Suppressor macrophage treated with lipopolysaccharide for 4 hours (primary cell): ENCODE data around the gene MAP3K19.
"Not testable (repeated sequence)": the region's sequence is repeated elsewhere in the genome, so short reads cannot be mapped to it uniquely, and the experiment has no call there.

ENCODE experiments used
- DNase-seq: peaks from one replicate; pipeline ENCODE4 v3.0.0-alpha.2; 2020

MAP3K19 gene, protein sequence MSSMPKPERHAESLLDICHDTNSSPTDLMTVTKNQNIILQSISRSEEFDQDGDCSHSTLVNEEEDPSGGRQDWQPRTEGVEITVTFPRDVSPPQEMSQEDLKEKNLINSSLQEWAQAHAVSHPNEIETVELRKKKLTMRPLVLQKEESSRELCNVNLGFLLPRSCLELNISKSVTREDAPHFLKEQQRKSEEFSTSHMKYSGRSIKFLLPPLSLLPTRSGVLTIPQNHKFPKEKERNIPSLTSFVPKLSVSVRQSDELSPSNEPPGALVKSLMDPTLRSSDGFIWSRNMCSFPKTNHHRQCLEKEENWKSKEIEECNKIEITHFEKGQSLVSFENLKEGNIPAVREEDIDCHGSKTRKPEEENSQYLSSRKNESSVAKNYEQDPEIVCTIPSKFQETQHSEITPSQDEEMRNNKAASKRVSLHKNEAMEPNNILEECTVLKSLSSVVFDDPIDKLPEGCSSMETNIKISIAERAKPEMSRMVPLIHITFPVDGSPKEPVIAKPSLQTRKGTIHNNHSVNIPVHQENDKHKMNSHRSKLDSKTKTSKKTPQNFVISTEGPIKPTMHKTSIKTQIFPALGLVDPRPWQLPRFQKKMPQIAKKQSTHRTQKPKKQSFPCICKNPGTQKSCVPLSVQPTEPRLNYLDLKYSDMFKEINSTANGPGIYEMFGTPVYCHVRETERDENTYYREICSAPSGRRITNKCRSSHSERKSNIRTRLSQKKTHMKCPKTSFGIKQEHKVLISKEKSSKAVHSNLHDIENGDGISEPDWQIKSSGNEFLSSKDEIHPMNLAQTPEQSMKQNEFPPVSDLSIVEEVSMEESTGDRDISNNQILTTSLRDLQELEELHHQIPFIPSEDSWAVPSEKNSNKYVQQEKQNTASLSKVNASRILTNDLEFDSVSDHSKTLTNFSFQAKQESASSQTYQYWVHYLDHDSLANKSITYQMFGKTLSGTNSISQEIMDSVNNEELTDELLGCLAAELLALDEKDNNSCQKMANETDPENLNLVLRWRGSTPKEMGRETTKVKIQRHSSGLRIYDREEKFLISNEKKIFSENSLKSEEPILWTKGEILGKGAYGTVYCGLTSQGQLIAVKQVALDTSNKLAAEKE (N-terminal part only)

DNA sequence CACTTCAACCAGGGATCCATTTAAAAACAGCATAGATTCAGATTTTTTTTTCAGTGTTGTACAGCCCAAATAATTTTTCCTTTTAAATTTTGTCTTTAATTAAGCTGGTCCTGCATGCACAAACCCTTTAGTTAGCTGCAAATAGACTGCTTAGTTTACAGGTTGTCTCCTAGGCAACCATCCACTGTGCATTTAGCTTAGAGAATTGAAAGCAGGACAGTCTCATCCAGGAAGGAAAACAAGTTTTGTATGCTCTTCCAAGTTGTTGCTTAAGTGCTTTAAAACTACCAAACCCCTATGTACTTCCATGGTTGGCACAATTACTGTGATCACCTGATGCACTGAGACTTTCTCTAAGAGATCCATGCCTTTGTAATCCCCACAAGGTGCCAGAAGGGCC, at the start of gene MAP3K19:
Gene MAP3K19, minus strand, starts transcription at position 148 of the 400 bp plus-strand sequence. CDS start 22,800 bp downstream, outside the sequence.
- DNase-seq, result no peak

DNA sequence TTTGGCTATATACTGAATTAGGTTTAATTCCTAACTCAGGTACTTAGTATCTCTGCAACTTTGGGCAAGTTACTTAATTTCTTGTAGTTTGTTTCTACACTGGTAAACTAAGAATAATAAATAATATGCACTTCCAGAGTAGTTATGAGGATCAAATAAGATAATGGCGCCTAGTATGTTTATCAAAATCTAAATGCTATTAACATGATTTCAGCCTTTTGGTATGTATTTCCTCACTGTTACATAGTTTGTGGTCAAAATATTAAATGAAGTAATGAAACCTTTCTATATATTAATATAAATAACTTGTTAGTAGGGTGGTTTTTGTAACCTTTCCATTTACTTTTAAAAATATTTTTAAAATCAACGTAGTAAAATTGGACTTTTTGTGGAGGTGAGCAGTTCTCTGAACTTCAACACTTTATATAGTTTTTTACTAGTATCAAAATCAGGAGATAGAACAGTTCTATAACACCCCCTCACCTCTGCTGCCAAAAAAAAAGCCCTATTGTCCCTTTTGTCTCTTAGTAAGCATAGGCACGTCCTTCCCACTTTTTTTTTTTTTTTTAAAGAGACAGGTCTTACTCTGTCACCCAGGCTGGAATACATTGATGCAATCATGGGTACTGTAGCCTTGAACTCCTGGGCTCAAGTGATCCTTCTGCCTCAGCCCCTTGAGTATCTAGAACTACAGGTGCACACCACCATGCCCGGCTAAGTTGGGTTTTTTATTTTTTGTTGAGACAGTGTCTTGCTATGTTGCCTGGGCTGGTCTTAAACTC, 49.6 kb upstream of the MAP3K19 start:
- no peak for DNase-seq

DNA sequence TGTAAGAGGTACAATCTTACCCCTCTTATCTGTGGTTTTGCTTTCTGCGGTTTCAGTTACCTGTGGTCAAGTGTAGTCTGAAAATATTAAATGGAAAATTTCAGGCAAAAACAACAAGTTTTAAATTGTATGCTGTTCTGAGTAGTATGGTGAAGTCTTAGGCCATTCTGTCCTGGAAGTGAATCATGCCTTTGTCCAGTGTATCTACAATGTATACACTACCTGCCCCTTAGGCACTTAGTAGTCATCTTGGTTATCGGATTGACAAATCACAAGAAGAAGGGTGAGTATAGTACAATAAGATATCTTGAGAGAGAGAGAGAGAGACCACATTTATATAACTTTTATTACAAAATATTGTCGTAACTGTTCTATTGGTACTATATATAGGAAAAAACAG, 48.3 kb upstream of the MAP3K19 start:
- DNase-seq, result no peak

DNA sequence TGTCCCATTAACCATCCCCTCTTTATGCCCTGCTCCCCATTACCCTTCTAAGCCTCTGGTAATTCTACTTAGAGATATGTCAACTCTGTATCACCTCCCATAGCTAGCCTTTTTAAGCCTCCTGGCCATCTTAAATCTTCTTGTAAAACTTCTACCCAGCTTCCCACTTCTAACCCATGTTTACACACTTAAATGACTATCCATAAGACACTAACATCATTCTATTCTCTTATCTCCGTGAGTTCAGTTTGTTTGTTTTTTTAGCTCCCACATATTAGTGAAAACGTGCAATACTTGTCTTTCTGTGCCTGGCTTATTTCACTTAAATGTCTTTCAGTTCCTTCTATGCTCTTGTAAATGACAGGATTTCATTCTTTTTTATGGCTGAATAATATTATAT, 47.3 kb upstream of the MAP3K19 start:
- no peak for DNase-seq

DNA sequence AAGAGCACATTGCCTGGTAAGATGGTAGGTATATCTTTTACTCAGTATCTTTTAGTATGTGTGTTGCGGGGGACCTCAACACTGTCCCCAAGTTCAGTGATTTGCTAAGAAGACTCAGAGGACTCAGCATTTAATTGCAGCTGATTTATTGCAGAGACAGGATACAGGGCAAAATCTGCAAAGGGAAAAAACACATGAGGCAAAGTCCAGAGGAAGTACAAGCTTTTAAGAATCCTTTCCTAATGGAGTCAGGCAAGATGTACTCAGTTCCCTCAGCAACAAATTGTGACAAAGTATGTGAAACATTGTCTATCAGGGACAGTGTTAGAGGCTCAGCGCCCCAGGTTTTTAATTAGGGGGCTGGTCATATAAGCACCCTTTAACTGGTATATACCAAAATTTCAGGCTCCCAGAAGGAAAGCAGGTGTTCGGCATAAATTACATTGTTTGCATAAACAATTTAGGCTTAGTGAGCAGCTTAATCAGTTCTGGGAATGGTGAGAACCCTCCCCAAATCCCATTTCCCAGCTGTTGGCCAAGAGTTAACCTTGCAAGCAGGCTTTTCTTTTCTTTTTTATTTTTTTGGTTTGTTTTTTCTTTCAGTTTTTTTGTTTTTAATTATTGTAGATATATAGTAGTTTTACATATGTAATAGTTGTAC, 46.6 kb upstream of the MAP3K19 start:
- DNase-seq, result no peak

DNA sequence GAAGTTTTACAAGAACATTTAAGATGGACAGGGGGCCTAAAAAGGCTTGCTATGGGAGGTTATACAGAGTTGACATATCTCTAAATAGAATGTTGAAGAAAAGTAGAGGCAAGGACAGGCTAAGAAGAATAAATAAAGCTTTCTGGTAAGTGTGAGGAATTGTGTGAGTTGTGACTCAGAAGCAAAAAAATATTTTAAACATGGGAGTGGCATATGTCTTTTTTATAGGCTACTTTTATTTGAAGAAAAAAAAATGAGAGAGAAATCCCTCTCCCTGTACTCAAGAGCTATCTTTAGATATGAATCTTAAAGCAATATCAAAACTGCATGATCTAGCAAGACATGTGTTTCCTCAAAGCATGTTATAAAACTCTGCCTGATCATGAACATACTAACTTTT, 45.9 kb upstream of the MAP3K19 start:
- DNase-seq, result no peak

DNA sequence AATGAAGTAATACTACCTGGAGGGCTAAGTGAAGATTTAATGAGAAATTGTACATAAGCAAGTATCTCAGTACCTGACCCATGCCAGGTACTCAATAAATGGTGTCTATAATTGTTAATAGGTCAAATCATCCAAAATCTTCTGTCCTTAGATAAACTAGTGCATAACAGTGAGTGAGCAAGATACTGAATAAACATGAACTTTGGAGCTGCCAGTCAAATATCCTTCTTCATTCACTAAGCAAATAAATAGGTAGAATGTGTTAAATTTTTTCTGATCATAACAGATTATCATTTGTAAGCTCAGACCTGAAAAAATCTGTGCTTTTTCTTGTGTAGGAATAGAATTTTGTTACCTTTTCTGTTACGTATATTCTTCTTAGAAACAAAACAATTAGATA, 44.4 kb upstream of the MAP3K19 start:
- DNase-seq, result no peak

DNA sequence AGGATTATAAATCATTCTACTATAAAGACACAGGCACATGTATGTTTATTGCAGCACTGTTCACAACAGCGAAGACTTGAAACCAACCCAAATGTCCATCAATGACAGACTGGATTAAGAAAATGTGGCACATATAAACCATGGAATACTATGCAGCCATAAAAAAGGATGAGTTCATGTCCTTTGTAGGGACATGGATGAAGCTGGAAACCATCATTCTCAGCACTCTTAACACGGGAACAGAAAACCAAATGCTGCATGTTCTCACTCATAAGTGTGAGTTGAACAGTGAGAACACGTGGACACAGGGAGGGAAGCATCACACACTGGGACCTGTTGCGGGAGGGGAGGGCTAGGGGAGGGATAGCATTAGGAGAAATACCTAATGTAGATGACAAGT, 42.4 kb upstream of the MAP3K19 start:
- DNase-seq, result not testable (repeated sequence)

DNA sequence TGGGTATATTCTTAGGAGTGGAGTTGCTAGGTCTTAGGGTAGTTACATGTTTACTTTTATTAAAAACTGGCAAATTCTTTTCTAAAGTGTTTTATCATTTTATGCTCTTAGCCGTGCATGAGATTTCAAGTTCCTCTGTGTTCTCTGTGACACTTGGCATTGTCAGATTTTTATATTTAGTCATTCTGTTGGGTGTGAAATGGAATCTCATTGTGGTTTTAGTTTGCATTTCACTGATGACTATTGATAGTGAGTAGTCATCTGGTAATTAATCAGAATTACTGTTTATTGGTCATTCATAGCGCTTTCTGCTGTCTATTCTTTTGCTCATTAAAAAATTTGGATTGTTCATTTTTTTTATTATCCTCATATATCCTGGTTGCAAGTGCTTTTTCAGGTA, 39.0 kb upstream of the MAP3K19 start:
- DNase-seq, result peak; percentile 16

DNA sequence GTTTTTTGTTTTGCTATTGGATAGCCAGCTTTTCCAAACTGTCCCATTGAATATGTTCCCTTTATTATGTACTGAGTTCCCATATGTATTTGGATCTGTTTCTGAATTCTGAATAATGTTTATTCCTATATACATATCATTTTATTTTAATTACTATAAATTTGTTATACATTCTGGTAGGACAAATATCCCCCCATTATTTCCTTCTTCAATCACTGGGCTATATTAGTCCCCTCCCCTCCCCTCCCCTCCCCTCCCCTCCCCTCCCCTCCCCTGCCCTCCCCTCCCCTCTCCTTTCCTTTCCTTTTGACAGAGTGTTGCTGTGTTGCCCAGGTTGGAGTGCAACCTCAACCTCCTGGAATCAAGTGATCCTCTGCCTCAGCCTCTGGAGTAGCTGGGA, 31.2 kb upstream of the MAP3K19 start:
- no peak for DNase-seq

DNA sequence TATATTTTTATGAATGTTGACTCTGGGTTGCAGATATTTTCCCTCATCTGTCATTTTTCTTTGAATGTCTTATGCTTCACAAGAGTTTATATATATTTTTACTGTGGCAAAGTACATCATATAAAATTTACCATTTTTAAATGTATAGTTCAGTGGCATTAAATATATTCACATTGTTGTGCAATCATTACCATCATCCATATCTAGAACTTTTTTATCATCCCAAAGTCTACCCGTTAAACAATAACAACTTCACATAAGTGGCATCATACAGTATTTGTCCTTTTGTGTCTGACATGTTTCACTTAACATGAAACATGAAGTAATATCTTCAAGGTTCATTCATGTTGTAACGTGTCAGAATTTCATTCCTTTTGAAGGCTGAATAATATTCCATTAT, 29.3 kb upstream of the MAP3K19 start:
- no peak for DNase-seq

DNA sequence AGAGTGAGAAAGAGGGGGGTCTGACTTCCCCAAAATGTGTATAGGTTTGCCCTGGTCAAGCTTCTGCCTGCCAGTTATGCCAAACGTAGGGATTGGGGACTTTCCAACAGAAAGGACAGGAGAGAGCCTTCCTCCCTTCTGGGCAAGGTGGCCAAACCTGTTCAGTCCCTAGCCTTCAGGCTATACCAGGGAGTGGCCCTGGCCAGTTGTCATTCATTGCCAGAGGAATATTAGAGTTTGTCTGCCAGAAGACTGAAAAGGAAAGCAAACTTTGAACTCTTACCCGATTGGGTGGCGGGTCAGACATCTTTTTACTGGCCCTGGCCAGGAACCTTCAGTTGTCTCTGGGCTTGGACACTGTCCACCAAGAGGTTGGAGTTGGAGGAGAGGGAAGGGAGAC, 27.0 kb upstream of the MAP3K19 start:
- no peak for DNase-seq

DNA sequence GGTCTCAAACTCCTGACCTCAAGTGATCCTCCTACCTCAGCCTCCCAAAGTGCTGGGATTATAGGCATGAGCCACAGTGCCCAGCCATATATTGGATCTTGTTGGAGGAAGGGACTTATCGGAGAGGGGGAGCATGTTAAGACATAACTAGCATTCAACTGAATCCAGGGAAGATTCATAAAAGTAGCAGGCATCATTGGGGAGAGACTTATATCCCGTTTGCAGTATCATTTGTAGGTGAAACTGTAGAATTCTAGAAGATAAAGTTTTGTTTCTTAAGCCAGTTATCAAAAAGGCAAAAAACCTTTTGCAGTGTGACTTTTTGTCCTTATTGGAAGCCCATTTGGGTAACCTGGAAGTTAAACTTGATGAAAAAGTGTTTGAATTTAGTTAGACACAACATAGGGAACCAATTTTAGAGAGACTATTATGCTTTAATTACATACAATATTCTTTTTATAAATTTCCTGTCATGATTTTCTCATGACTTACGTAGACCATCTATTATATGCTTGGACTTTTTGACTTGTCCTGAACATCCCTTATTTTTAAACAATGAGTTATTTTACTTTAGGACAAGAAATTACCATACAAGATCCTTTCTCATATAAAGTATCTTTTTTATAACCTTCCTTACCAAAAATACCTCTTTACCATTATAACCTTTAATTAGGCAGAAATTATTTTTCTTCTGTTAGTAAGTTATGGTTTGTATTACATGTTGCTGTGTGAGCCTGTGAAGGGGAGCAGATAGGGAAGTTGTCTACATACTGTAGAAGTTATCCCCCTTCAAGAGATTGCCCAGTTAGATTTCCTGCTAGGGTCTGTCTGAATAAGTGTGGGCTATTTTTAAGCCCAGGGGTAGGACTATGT, 25.1 kb upstream of the MAP3K19 start:
- DNase-seq, result no peak

DNA sequence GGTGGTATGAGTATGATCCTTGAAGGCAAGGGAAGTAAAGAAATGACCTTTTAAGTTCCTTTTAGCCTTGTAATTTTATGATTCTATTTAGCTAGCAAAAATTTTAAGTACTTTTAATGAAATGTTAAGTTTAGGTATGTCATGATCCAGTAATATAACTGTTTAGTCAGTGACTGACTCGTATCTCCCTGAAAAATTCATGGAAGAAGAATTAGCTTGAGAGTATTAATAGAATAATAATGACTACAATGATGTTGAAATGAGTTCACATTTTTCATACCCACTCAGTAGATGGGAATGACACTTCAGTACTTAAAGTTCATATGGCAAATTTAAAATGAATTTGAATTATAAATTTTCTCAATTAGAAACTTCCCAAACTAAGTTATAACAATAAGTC, 19.5 kb upstream of the MAP3K19 start:
- peak; percentile 26 for DNase-seq

DNA sequence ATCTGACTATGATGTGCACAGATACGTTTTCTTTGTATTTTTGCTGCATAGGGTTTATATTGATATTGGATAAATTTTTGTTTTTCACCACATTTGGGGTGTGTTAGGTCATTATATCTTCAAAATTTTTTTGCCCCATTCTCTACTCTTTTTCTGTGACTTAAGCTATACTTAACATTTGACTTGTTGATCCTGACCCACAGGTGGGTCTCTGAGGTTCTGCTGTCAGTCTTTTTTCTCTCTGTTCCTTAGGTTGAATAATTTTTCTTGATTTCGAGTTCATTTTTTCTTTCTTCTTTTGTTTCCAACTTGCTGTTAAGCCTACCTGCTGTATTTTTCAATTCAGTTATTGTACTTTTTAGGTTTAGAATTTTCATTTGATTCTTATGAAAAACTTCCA, 16.9 kb upstream of the MAP3K19 start:
- DNase-seq, result no peak

DNA sequence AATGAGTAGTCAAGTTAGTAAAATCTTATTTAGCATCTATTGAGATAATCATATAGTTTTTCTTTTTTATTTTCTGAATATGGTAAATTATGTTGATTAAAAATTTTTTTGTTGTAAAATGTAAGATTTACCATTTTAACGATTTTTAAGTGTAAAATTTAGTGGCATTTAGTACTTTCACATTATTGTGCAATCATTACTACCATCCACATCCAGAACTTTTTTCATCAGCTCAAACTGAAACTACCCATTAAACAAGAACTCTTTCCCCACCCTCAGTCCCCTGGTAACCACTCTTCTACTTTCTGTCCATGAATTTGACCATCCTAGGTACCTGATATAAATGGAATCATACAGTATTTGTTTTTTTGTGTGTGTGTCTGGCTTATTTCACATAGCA, 16.0 kb upstream of the MAP3K19 start:
- peak; percentile 25 for DNase-seq

DNA sequence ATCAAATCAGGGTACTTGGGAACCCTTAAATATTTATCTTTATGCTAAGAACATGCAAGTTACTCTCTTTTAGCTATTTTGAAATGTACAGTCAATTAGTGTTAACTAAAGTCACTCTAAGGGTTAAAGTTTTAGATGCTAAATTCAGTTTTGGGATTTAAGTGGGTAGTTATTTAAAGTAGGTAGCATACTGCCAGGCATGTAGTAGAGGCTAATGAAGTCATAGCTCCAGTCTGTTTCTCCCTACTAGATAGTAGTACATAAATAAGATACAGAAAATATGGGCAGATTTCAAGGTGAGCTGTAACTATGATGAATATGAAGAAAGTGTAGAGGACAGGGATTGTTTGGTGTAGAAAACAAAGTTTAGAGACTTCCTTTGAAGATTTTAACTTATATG, 12.3 kb upstream of the MAP3K19 start:
- no peak for DNase-seq

DNA sequence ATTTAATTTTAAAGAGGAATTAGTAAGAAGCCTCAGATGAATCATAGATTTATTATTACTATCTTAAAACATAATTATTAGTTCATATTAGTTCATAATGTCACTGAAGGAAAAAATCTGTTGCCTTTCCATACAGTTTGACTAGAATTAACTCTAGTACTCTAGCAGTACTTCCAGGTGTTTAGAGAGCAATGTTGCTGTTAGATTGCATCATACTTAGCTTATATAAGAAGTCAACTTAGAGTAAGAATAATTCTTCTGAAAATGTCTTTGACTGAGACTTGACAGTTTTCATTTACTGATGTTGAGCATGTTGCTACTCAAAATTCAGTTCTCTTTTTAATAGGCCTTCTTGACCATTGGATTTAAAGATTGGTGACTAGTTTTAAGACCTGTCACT, 9.5 kb upstream of the MAP3K19 start:
- no peak for DNase-seq

DNA sequence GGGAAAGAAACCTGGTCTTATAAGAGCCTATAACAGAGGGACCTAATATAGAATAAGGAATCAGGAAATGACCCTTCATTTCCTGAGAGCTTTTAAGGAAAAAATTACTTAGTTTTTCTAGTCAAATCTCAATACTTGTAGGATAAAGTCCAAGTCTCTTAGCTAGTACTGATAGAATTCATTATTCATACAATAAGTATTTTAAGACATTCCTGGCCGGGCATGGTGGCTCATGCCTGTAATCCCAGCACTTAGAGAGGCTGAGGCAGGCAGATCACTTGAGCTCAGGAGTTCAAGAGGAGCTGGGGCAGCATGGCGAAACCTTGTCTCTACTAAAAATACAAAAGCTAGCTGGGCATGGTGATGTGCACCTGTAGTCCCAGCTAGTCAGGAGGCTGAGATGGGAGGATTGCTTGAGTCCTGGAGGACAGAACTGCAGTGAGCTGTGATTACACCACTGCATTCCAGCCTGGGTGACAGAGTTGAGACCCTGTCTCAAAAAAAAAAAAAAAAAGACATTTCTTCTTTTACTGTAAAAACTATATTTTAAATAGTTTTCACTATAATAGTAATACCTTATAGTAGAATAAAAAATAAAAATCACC, 8.0 kb upstream of the MAP3K19 start:
- no peak for DNase-seq

DNA sequence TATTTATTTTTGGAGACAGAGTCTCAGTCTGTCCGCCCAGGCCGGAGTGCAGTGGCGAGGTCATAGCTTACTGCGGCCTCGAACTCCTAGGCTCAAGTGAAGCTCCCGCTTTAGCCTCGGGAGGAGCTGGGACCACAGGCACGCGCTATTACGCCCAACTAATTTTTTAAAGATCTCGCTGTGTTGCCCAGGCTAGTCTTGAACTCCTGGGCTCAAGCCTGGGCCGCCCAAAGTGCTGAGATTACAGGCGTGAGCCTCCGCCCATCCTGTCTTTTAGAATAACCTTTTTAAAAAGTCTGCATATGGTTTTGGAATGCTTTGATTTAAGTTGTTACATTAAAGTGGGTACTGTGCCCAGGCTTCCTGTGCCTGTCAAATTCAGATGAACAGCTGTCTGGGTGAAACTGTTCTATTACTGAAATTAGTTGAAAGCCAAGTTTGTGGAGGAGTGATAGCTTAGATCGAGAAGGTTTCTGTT, 5.8 kb upstream of the MAP3K19 start:
- peak; percentile 11 for DNase-seq
